GM21381 (cell line): ENCODE results near the gene SNORC.

ENCODE experiments used
- ATAC-seq: cut with Tn5 transposase; IDR thresholded peaks from one replicate; pipeline ENCODE4 v1.9.1; 2021; ENCODE audit warnings: mild to moderate bottlenecking, moderate library complexity; ENCODE audit not compliant: unreplicated experiment

SNORC gene

DNA sequence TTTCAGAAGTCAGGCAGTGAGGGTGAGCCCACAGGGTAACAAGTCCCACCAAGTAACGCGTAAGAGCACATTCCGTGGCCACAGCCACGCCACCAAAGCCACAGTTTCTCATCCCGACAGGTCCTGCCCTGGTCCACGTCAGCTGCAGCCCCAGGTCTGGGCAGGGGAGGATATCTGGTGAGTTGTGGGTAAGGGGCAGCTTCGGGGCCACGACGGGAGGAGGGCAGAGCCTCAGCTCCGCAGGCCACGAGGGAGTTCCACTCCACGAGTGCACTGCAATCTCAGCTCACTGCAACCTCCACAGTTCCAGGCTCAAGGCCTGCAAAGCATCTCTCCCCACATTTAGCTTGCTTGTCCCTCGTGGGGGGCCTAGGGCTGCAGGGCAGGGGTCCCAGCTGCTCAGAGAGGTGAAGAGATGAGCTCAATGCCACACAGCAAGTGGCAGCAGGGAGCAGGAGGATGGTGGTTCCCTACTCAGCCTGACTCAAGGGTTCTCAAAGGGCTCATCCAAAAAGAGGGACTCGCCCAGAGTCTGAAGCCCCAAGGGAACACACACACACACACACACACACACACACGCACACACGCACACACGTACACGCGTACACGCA lies 12.5 kb downstream of the SNORC start:
- ATAC-seq = no peak

DNA sequence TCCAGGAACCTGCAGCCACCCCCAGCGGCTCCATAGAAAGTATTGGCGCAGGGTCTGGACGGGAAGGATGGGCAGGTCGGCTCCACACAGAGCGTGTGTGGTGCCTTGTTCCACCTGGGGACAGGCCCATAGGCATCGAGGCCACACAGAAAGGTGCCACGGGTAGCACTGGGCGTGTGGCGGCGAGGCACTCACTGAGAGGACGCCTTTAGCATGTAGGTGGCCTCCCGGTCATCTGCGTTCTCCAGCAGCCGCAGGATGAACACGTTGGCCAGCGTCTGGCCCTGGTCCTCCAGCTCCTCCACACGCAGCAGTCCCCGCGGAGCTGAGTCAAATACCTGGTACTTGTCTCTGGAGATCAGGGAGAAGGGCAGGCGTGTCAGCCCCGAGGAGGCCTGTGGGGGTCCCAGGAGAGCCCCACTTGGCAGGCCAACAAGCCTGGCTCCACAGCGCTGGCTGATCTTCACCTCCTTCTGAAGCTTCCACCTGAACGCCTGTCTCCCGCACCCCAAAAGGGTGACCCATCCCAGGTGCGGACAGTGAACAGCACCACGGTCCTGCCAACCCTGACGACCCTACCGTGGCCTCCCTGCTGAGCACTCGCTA lies 13.2 kb downstream of the SNORC start:
- no peak for ATAC-seq

DNA sequence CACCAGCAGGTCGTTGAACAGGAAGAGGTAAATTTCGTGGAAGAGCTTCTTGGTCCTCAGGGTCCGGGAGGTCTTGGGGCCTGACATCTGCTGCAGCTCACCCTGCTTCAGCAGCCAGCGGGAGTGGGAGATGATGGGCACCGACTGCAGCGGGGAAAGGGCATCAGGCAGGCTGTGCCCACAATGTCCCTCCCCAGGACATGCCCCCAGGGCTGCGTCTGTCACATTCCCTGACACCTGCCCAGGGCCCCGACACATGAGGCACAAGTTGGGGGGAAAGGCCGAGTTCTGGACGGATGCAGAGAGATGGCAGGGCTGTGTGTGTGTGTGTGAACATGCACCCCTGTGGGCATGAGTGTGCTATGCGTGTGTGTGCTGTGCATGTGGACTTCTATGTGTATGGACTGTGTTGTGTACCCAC lies 13.9 kb downstream of the SNORC start:
- ATAC-seq = no peak

DNA sequence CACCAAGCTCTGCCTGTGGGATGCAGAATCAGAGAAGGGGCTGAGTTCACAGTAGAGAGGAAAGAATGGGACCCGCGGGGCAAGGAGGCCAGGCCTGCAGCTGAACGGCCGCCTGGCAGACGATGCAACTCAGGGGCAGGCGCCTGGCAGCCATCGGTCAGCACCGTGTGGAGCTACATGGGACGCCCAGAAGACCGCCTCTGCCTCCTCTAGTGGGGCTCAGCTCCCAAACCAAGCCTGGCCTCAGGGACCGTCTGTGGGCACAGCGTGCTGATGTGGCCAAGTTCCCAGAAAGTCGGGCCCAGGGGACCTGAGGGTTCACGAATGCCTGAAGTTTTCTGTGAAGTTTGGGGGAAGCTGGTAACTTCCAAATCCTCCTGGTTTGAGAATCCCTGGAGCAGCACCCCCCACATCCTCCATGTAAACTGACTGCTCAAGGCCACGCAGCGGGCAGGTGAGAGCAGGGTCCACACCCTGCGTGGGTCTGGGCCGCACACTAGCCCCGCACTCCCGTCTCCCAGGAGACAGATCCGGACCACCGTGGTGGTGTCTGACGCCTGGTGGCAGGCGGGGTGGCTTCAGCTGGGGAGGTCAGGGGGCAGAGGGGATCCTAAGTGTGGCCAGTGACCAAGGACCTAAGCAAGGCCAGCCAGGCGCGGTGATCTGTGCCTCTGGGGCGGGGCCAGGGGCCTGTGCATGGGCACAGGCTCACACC lies 14.6 kb downstream of the SNORC start:
- ATAC-seq = no peak

DNA sequence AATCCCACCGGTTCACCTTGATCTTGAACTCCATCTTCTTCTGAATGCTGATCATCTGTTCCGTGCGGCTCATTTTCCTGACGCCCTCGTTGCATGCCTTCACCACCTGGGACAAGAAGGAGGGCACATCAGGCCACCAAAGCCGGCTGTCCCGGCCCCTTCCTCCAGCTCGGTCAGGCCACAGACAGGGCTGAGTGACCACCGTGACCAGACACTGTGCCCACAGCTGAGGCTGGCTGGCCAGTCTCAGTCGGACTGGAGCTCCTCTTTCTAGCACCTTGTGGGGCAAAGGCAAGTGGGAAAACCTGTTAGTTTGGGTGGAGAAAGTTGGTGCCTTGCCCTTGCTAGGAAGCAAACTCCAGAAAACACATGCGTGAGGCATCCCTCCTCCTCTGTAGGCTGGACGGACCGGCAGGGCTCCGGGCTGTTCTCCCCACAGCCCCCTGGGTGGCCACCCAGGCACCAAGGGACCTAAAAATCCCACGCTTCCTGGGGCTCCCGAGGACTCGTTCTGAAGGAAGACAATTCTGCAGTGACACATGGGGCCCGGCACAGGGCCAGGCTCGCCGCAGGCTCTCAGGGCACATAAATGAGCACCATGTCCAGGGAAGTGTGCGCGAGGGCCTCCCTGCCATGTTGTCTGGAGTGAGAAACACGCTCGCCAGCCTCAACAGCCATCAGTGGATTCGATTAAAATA lies 15.3 kb downstream of the SNORC start:
- ATAC-seq = no peak

DNA sequence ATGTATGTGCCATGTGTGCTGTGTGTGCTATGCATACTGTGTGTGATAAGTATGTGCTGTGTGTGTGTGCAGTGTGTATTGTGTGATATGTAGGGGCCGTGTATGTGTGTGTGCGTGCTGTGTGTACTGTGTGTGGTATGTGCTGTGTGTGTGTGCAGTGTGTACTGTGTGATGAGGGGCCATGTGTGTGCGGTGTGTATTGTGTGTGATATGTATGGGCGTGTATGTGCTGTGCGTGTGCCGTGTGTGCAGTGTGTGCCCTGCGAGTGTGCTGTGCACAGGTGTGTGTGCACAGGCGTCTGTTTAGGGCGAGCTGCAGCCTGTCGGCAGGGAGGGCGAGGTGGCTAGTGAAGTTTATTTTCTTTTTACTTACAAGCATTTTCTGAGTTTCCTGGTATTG lies 16.1 kb downstream of the SNORC start:
- no peak for ATAC-seq

DNA sequence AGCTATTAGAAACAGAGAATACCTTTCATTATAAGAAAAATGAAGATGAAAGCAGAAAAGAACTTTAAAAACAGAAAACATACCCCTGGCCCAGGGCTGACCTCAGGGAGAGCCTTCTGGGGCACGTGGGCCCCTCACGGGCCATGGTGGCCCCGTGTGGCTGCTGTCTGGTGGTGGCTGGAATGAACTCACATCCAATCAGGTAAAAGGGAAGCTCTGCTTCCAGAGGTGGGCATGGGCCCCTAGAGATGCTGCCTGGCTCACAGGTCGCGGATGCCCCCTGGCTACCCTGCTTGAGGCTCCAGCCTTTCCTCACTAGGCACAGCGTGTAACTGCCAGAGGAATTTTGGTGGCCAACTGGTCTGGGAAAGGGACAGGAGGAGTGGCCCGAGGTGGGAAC lies 16.6 kb downstream of the SNORC start:
- no peak for ATAC-seq

DNA sequence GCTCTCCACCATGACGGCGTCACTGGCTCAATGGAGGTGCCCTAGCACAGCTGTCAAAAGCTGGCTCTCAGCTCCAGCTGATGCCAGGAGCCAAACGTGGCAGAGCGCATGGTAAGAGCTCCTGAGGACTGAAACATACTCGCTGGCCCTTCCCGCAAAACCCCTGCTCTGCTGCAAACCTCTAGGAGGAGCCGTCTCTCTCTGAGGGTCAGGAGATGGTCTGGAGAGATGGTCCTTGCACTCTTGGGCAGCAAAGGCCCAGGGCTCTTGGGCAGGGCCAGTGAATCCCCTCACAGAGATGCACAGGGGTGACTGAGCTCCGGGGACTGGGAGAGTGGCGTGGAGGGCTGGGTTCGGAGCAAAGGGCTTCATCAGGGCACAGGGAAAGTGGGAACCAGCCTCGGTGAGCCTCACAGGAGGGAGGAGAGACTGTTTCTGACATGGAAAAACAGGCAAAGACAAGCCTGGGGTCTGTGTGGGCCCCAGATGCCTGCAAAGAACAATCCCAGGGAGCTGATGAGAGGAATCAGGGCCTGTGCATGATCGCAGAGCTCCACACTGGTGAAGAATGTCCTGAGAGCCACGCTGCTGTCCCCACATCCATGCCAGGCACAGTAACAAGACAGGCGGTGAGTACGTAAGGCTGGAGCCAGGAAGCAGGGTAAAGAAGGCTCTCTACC lies 17.2 kb downstream of the SNORC start:
- ATAC-seq = no peak

DNA sequence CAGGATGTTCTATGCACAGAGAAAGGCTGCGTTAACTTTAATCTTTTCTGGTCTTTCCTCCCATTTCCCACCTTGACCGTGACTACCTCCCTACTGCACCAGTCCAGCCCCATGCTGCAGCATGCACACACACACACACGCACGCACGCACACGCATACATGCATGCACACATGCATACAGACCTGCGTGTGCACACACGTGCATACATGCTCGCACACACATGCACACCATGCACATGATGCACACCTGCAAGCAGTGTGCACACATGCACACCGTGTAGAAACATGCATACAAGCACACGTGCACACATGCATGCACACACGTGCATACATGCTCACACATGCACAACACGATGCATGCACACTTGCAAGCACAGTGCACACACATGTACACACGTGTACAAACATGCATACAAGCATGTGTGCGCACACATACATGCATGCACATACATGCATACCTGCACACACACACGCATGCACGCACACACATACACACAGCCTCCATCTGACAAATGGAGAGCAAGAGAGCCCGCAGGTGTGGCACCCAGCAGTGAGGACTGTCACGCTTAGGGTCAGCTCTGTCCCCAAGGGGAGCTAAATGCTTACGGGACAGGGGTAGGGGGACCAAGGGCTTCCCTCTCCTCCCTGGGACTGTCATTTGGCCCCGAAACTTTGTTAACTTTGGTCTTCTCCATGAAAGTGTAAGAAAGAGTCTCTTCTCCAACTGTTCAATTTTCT lies 18.2 kb downstream of the SNORC start:
- ATAC-seq = no peak

DNA sequence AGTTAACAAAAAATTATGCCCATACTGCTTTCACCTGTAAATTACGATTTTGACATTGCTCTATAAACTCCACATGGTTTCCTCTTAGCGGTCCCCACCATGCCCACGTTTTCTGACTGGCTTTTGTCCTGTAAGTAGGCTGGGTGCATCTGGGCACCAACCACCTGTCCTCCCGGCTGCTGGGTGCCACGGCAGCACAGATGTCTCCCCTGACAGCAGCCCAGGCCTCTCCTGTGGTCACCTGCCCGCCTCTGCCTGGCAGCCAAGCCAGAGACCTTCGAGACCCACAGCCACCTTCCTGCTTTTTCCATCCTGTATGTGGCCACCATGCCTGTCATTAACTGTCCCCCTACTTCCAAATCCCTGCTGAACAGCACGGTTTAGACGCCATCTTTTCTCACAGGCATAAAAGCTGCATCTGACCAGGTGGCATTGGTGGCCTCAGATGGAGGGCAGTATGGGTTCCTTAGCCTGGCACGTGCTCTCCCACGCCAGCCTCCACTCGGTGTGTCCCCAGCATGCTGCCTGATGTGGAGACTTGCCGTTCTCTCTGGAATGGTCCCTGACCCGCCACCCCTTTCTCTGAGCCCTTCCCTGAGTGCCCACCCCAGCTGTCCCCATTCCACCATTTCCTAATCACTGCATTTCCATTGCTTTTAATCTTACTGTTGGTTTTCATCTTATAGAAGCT lies 18.9 kb downstream of the SNORC start:
- ATAC-seq = no peak

DNA sequence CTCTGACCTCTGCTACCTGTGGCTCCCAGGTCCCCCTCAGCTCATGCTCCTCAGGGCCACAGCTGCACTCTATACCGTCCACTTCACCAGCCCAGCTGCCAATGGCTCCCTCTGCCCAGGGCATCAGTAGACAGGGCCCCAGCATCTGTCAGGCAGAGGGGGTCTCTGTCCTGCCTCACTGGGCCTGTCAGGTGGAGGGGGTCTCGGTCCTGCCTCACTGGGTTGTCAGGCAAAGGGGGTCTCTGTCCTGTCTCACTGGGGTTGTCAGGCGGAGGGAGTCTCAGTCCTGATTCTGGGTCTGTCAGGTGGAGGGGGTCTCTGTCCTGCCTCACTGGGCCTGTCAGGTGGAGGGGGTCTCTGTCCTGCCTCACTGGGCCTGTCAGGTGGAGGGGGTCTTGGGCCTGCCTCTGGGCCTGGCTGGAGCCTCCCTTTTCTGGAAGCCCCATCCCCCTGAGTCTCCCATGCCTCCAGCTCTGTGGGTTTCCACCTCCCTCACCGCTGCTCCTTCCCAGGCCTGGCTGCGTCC lies 19.9 kb downstream of the SNORC start:
- no peak for ATAC-seq

DNA sequence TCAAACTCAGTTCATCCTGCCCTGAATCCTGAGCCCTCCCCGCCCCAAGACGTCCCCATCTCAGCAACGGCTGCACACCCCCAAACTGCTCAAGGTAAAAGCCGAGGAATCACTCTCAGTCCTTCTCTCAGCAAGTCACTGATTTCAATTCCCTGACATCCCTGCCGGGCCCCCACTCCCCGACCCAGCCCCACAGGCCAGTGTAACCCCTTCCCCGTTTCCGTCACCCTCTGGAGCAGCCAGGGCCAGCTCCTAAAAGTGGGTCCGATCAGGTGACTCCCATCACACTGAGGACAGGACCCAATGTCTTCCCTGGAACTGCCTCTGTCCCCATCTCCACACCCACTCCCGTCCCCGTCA lies 20.5 kb downstream of the SNORC start:
- no peak for ATAC-seq

DNA sequence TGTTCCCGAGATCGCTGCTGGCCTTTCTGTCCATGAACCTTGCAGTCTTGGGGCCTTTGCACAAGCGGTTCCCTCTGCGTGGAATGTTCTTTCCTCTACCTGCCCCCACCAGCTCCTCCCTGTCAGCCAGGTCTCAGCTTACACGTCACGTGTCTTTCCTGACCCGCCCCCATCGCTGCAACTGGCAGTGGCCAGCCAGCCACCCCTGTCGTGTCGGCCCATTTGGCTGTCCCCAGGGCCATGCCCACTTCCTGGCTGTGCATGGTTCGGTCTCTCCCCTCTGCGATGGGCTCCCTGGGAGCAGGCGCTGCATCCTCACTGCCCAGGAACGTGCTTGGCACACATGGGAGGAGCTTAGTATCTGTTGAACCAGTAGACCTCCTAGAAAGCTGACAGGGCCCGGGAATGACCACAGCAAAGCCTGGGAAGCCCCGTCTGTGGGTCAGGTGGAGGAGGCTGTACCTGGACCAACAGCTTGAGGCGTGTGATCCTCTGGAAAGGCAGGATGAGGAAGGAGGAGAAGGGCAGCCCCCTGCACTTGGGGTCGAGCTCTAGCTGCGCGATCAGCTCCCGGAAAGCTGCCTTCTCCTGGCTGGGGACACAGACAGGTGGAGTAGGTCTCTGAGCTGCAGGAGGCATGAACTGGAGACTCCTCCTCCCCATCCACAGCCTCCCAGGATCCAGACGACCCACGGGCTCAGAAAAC lies 21.0 kb downstream of the SNORC start:
- ATAC-seq = no peak

DNA sequence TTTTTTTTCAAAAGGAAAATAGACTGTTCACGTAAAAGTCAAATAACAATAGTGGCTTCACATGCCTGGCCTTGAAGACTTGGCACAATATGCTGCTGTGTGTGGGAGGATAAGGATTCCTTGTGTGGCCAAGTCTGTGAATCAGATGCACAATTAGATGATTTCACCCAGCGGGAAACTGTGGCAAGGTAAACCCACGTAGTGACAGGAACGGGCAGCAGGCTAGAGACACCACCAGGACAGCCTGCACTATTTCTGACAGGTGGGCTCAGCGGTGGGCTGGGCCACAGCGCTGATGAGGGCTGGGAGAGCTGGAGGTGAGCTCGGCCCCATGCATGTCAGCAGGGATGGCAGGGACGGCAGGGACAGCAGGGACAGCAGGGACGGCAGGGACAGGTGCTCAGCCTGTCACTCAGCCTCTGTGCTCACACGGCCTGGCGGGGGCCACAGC lies 21.6 kb downstream of the SNORC start:
- no peak for ATAC-seq

DNA sequence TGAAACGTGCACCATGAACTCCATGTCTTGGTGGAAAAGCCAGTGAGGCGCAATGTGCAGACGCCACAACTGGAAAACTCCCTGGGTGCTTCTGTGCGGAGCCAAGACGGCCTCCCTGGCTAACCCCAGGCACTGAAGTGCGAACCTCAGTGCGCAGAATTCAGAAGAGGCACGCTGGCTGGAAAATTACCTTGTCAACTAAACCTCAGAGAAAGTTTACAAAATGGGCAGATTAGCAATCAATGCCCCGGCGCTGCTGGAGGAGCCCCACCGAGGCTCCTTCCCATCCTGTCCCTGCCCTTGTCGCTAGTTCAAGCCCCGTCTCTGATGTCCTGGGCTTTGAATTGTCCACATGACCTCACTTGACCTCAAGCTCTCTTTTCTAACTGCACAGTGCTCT lies 22.2 kb downstream of the SNORC start:
- ATAC-seq = no peak

DNA sequence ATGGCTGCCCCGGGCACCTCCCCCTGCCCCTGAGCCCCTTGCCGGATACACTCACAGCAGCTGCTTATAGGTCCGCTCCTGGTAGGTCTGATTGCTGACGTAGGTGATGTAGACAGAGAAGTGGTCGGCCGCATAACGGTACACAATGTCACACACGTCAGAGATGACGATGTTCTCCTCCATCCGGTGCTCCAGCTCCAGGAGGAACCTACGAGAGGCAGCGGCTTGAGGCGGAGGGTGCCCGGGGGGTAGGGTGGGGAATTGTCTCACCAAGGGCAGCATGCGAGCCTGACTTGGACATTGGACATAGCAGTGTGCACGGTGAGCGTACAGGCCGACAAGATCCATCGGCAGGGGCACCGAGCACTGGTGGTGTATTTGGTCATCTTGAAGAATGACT lies 22.8 kb downstream of the SNORC start:
- no peak for ATAC-seq

DNA sequence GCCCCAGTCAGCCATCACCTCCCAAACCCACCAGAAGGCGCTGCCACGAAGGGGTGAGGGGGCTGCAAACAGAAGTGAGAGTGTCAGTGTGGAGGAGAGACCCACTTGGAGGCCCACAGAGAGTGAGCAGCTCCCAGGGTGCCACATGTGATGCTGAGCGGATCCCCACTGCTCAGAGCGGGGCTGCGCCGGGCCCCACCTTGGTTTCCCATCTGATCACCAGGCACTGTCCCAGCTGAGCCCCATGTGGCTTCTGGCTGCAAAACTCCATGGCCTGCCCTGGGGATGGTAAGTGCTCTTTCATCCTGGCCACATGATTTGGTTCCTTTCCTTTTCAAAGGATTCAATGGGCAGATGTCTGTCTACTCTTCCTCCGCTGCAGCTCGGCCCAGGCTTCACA lies 23.8 kb downstream of the SNORC start:
- no peak for ATAC-seq

DNA sequence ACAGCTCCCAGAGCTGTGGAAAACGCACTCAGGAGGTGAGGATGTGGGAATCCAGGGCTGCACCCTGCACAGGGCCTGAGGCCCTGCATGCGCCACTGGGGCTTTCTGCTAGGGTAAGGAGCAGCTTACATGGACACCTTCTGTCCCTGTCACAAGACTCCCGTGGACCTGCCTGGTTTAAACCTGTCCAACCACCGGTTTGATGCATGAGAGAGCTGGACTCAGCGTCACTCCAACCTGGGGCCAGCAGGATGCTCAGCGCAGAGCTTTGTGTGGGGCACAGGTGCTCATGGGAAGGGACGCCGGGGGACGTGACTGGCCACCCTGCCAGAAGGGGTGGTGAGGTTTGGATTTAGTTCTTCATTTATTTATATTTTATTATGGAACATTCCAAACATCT lies 24.2 kb downstream of the SNORC start:
- no peak for ATAC-seq

DNA sequence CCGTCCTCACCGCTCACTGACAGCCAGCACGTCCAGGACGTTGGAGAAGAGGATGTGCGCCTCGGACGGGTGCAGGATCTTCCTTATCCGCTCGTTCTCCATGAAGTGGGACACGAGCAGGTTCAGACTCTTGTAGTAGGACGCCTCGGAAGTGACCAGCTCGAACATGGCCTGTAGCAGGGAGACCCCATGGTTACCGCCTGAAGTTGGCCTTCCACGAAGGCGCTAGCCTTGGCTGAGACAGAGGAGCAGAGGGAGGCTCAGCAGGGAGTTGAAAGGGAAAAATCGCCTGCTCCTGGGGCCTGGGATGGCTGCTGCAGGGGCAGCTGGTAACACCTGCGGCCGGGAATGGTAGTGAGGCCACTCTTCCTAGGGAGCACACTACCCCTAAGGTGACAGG lies 24.7 kb downstream of the SNORC start:
- ATAC-seq = no peak
